ENCODE data around the gene CADPS. TPM values are rescaled to one million over a fixed set of nuclear protein-coding genes. Genes with fewer than 3 reads are reported as not detected.

Gene CADPS
- total RNA-seq, 6 experiments from 2014 or later = not detected

DNA sequence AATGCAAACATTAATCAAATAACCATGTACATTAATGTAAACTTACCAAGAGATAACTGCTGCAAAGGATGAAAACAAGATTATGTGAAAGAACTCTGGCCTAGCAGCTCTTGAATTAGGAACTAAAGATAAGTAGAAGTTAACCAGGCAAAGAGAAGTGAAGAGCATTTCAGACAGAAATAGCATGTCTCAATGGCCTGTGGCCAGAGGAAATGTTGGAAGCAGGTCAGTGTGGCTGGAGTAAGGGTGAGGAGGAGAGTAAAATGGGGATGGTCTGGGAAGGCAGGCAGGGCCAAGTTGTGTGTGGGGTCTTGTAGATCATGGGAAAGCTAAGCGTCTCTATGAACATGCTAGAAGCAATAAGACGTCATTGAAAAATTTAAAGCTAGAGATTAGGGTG is 192.4 kb downstream of the CADPS start:
- Mint-ChIP-seq H3K27me3 (ENCODE audit: insufficient read depth) (no peaks in the 10 kb centered on the region), H3K4me1 (ENCODE audit: low read depth) (no peaks in the 10 kb centered on the region), H3K9me3 (no peaks in the 10 kb centered on the region), H3K36me3 (ENCODE audit: low read depth) (no peaks in the 10 kb centered on the region), H3K27ac (no peak overlapping the region), H3K4me3 (no peak overlapping the region)
- TF ChIP-seq, protein P1, sequence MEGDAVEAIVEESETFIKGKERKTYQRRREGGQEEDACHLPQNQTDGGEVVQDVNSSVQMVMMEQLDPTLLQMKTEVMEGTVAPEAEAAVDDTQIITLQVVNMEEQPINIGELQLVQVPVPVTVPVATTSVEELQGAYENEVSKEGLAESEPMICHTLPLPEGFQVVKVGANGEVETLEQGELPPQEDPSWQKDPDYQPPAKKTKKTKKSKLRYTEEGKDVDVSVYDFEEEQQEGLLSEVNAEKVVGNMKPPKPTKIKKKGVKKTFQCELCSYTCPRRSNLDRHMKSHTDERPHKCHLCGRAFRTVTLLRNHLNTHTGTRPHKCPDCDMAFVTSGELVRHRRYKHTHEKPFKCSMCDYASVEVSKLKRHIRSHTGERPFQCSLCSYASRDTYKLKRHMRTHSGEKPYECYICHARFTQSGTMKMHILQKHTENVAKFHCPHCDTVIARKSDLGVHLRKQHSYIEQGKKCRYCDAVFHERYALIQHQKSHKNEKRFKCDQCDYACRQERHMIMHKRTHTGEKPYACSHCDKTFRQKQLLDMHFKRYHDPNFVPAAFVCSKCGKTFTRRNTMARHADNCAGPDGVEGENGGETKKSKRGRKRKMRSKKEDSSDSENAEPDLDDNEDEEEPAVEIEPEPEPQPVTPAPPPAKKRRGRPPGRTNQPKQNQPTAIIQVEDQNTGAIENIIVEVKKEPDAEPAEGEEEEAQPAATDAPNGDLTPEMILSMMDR (IDR thresholded peaks at IDR 0.05) = no peak
- no peak for DNase-seq

DNA sequence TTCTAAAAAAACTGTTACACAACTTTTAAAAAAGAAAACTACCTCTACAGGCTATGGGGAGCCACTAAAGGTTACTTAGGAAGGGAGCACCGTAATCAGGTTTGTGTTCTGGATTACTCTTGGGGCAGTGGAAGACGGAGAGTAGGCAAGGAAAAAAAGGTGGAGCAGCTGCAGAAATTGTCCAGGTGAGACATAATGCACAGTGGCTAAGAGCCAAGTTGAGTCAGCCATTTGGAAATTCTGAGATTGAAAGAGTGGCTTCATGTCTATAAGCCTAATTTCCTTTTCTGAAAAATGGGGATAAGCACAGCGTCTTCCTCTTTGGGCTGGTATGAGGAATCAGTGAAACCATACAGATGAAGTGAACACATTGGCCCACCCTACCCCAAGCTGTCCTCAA is 195.2 kb downstream of the CADPS start:
- H3K4me3 Mint-ChIP-seq = no peak overlapping the region
- H3K27me3 Mint-ChIP-seq (ENCODE audit: insufficient read depth) = peaks cover 2% of the 10 kb centered on the region; the same call in 1 of the 2 replicates
- no peaks in the 10 kb centered on the region for H3K4me1 Mint-ChIP-seq (ENCODE audit: low read depth)
- H3K27ac Mint-ChIP-seq = no peak overlapping the region
- TF ChIP-seq, protein P1 (IDR thresholded peaks at IDR 0.05) = no peak
- no peaks in the 10 kb centered on the region for H3K36me3 Mint-ChIP-seq (ENCODE audit: low read depth)
- no peaks in the 10 kb centered on the region for H3K9me3 Mint-ChIP-seq
- no peak for DNase-seq

DNA sequence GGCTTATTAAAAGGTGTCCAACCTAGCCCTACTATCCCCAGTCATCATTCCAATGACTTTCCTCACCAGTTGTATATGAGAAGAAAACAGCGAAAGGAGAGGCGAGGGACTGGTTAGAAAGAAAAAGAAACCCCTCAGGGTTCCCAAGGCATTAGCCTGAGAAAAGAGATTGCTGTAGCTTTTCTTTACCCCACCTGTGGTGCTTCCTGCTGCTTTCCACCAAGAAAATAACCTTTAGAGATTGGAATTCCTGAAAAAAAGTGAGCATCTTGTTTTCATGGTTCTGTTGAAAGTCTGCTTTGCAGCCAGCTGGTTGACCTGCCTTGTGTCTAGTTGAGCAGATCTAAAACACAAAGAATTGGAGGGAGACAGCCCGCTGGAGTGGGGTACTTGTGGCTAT is 196.4 kb downstream of the CADPS start:
- Mint-ChIP-seq H3K27me3 (ENCODE audit: insufficient read depth) (peaks cover 2% of the 10 kb centered on the region; the same call in 1 of the 2 replicates), H3K4me1 (ENCODE audit: low read depth) (no peaks in the 10 kb centered on the region), H3K9me3 (no peaks in the 10 kb centered on the region), H3K4me3 (no peak overlapping the region), H3K27ac (no peak overlapping the region), H3K36me3 (ENCODE audit: low read depth) (no peaks in the 10 kb centered on the region)
- DNase-seq = no peak
- TF ChIP-seq, protein P1 (IDR thresholded peaks at IDR 0.05) = no peak

DNA sequence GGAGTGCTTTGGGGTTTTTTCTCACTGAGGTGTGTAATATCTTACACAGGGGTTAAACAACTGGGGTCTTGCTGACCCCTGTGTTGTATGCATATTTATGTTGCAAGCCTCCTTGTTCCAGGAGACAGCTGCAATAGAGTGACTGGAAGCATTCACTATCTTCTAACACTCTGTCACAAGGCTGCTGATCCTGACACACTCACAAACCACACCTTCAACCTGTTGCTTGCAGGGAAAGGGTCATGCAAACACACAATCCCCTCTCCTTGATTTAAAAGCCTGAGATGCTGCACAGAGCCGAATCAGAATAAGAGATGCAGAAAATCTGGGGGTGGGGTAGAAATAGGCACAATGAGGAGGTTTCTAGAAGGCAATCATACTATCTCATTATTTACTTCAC is 197.3 kb downstream of the CADPS start:
- no peaks in the 10 kb centered on the region for H3K36me3 Mint-ChIP-seq (ENCODE audit: low read depth)
- H3K4me1 Mint-ChIP-seq (ENCODE audit: low read depth) = no peaks in the 10 kb centered on the region
- TF ChIP-seq, protein P1 (IDR thresholded peaks at IDR 0.05) = no peak
- no peaks in the 10 kb centered on the region for H3K9me3 Mint-ChIP-seq
- H3K27me3 Mint-ChIP-seq (ENCODE audit: insufficient read depth) = peaks cover 2% of the 10 kb centered on the region; the same call in 1 of the 2 replicates
- no peak overlapping the region for H3K4me3 Mint-ChIP-seq
- DNase-seq = no peak
- H3K27ac Mint-ChIP-seq = no peak overlapping the region

DNA sequence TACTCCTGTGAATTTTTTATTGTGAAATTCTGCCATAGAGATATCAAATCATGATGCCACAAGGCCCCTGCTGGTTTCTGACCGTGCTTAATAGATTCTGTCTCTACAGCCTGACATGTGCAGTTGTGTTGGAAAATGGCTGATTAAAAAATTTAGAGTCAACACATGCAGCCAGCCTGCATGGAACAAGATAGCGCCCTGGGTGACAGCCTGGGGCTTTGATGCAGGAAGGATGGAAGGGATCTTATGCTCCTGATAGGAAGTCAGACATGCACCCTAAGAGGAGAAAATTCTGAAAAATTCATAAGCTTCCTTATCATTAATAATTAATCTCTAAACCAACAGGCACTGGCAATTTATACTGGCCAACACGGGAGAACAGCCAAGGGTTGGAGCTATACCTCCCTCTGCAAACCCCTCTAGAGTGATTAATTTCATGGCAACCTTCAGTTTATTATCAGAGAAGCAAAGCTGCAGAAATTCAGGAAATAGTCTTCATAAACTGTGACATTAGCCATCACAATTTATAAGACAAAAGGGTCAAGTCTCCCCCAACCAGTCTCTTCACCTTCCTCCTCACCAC is 198.4 kb downstream of the CADPS start:
- no peaks in the 10 kb centered on the region for H3K4me1 Mint-ChIP-seq (ENCODE audit: low read depth)
- TF ChIP-seq, protein P1 (IDR thresholded peaks at IDR 0.05) = no peak
- no peaks in the 10 kb centered on the region for H3K36me3 Mint-ChIP-seq (ENCODE audit: low read depth)
- H3K27me3 Mint-ChIP-seq (ENCODE audit: insufficient read depth) = peaks cover 2% of the 10 kb centered on the region; the same call in 1 of the 2 replicates
- no peak overlapping the region for H3K27ac Mint-ChIP-seq
- no peak overlapping the region for H3K4me3 Mint-ChIP-seq
- no peak for DNase-seq
- H3K9me3 Mint-ChIP-seq = no peaks in the 10 kb centered on the region

Data from HFFc6 (cell line).